GM12891 (cell line): ENCODE results near the gene FBXO10.
"Not testable (repeated sequence)": the region's sequence is repeated elsewhere in the genome, so short reads cannot be mapped to it uniquely, and the experiment has no call there.

Source experiments
- DNase-seq: peaks from one replicate; pipeline ENCODE4 v3.0.0; 2011; ENCODE audit warnings: low spot score; ENCODE audit not compliant: insufficient read length
- FAIRE-seq: peaks from 2 replicates; lab custom pipeline; 2011; peaks lifted over from hg19 to GRCh38; lab: Jason Lieb, UNC
- PAX5 ChIP-seq: IDR thresholded peaks from 2 replicates; pipeline ENCODE4 v1.6.1; 2011; ENCODE audit warnings: low read length, moderate library complexity, mild to moderate bottlenecking; ENCODE audit not compliant: insufficient read depth, severe bottlenecking
- POLR2A ChIP-seq: IDR thresholded peaks from 2 replicates; pipeline ENCODE4 v1.6.1; 2011; ENCODE audit warnings: low read depth, low read length, control low read depth
- POLR2AphosphoS5 ChIP-seq: IDR thresholded peaks from 2 replicates; pipeline ENCODE4 v1.6.1; 2011; ENCODE audit warnings: low read depth, low read length, control low read depth
- POU2F2 ChIP-seq: IDR thresholded peaks from 2 replicates; pipeline ENCODE4 v1.6.1; 2011; ENCODE audit warnings: low read depth, mild to moderate bottlenecking, control low read depth, low read length, moderate library complexity
- SPI1 ChIP-seq: IDR thresholded peaks from 2 replicates; pipeline ENCODE4 v1.6.1; 2011; ENCODE audit warnings: low read depth, low read length, control low read depth
- TAF1 ChIP-seq: IDR thresholded peaks from 2 replicates; pipeline ENCODE4 v1.6.1; 2011; ENCODE audit warnings: low read depth, low read length, control low read depth

The FBXO10 gene

GRCh38 chr9:37471942-37472684, 104.1 kb downstream of the FBXO10 start:
- no peak for TF ChIP-seq PAX5
- no peak for TF ChIP-seq POLR2A
- TF ChIP-seq POU2F2, result no peak
- no peak for TF ChIP-seq SPI1
- TF ChIP-seq TAF1, result no peak
- no peak for TF ChIP-seq POLR2AphosphoS5
- peak; percentile 51 for FAIRE-seq
- DNase-seq, result no peak

- DNase-seq (no peak), FAIRE-seq (no peak)
- no peak for TF ChIP-seq POLR2AphosphoS5
Measured at GRCh38 chr9:37468620-37469019, 107.6 kb downstream of the FBXO10 start.

GRCh38 chr9:37467530-37467929, 108.7 kb downstream of the FBXO10 start:
- FAIRE-seq, DNase-seq: not testable (repeated sequence)

- DNase-seq (peak; percentile 27), FAIRE-seq (peak; percentile 54)
- no peak for TF ChIP-seq SPI1
- peak; percentile 71; the same call in 1 of the 2 replicates for TF ChIP-seq POLR2AphosphoS5
Measured at GRCh38 chr9:37466037-37466709, 110.0 kb downstream of the FBXO10 start.

GRCh38 chr9:37465249-37466036, 110.7 kb downstream of the FBXO10 start, which contains the start of gene ZBTB5:
TSS of gene ZBTB5 (minus strand) at chr9:37465450. CDS start at chr9:37442551, 22,899 bp downstream.
- TF ChIP-seq PAX5 (no peak), POU2F2 (peak; percentile 63), SPI1 (peak; percentile 38), TAF1 (peak; percentile 65), POLR2A (peak; percentile 74), POLR2AphosphoS5 (no peak; the same call in 1 of the 2 replicates)
- peak; percentile 90 for DNase-seq
- FAIRE-seq, result peak; percentile 95

- DNase-seq (no peak), FAIRE-seq (no peak)
- TF ChIP-seq POLR2AphosphoS5, result peak; percentile 57
- peak; percentile 61 for TF ChIP-seq TAF1
- peak; percentile 55 for TF ChIP-seq POU2F2
- no peak for TF ChIP-seq PAX5
- TF ChIP-seq POLR2A, result peak; percentile 68; the same call in 1 of the 2 replicates
- TF ChIP-seq SPI1, result no peak
Measured at GRCh38 chr9:37464426-37465248, 111.5 kb downstream of the FBXO10 start.

GRCh38 chr9:37464006-37464405, 112.2 kb downstream of the FBXO10 start:
- DNase-seq (no peak), FAIRE-seq (no peak)
- TF ChIP-seq SPI1, result no peak
- no peak for TF ChIP-seq POLR2AphosphoS5
- no peak for TF ChIP-seq POLR2A
- no peak for TF ChIP-seq PAX5
- no peak for TF ChIP-seq TAF1
- TF ChIP-seq POU2F2, result no peak
